WTC11 (cell line): ENCODE data around the gene CHD3. TPM values are rescaled to one million over a fixed set of nuclear protein-coding genes. Genes with fewer than 3 reads are reported as not detected.
A peak's percentile ranks its signal among the peaks of the same experiment; 100 is the strongest.

Experiments used
- AR ChIP-seq: fragments of 250-450 bp; sonication (Bioruptor Pico); IDR thresholded peaks from 2 replicates; pipeline ENCODE4 v1.9.0; 2021; ENCODE audit warnings: mild to moderate bottlenecking
- CDX4 ChIP-seq: fragments of 250-450 bp; sonication (Bioruptor Pico); IDR thresholded peaks from 2 replicates; pipeline ENCODE4 v1.9.0; 2021; ENCODE audit warnings: moderate library complexity, mild to moderate bottlenecking, inconsistent platforms, borderline replicate concordance
- E2F4 ChIP-seq: sonication (generic); formaldehyde crosslinking; IDR thresholded peaks from 2 replicates; pipeline ENCODE4 v1.8.1; 2022; ENCODE audit warnings: low read depth, mild to moderate bottlenecking, moderate library complexity, missing genetic modification reagents, borderline replicate concordance
- ELF4 ChIP-seq: sonication (generic); formaldehyde crosslinking; IDR thresholded peaks from 2 replicates; pipeline ENCODE4 v1.8.1; 2022; ENCODE audit warnings: low read depth, mild to moderate bottlenecking, moderate library complexity, missing genetic modification reagents
- EMX1 ChIP-seq: fragments of 250-450 bp; sonication (Bioruptor Pico); IDR thresholded peaks from 2 replicates; pipeline ENCODE4 v1.8.0; 2021; ENCODE audit warnings: mild to moderate bottlenecking
- ERG ChIP-seq: fragments of 250-450 bp; sonication (Bioruptor Pico); IDR thresholded peaks from 2 replicates; pipeline ENCODE4 v1.8.0; 2021; ENCODE audit warnings: mild to moderate bottlenecking
- FOXP1 ChIP-seq: sonication (generic); formaldehyde crosslinking; IDR thresholded peaks from 2 replicates; pipeline ENCODE4 v1.8.0; 2022; ENCODE audit warnings: missing genetic modification reagents, mild to moderate bottlenecking, moderate library complexity, borderline replicate concordance
- IRF2 ChIP-seq: sonication (generic); formaldehyde crosslinking; IDR thresholded peaks from 2 replicates; pipeline ENCODE4 v1.8.0; 2022; ENCODE audit warnings: low read depth, missing genetic modification reagents, borderline replicate concordance
- MLX ChIP-seq: sonication (generic); formaldehyde crosslinking; IDR thresholded peaks from 2 replicates; pipeline ENCODE4 v1.8.1; 2023; ENCODE audit warnings: mild to moderate bottlenecking, missing genetic modification reagents, moderate library complexity
- NFYB ChIP-seq: sonication (generic); formaldehyde crosslinking; conservative IDR thresholded peaks from 2 replicates; pipeline ENCODE4 v1.8.0; 2022; ENCODE audit warnings: low read depth, missing genetic modification reagents
- PREB ChIP-seq: sonication (generic); formaldehyde crosslinking; IDR thresholded peaks from 2 replicates; pipeline ENCODE4 v1.8.1; 2022; ENCODE audit warnings: mild to moderate bottlenecking, missing genetic modification reagents, moderate library complexity, borderline replicate concordance
- RELA ChIP-seq: sonication (generic); formaldehyde crosslinking; IDR thresholded peaks from 2 replicates; pipeline ENCODE4 v1.8.1; 2022; ENCODE audit warnings: missing genetic modification reagents, mild to moderate bottlenecking, borderline replicate concordance
- SMAD3 ChIP-seq: sonication (generic); formaldehyde crosslinking; IDR thresholded peaks from 2 replicates; pipeline ENCODE4 v1.8.0; 2022; ENCODE audit warnings: missing genetic modification reagents, mild to moderate bottlenecking, borderline replicate concordance
- SMAD4 ChIP-seq: sonication (generic); formaldehyde crosslinking; IDR thresholded peaks from 2 replicates; pipeline ENCODE4 v1.8.0; 2022; ENCODE audit warnings: mild to moderate bottlenecking, missing genetic modification reagents
- TEAD4 ChIP-seq: sonication (generic); formaldehyde crosslinking; IDR thresholded peaks from 2 replicates; pipeline ENCODE4 v1.8.0; 2022; ENCODE audit warnings: mild to moderate bottlenecking, missing genetic modification reagents
- ZNF121 ChIP-seq: sonication (generic); formaldehyde crosslinking; IDR thresholded peaks from 2 replicates; pipeline ENCODE4 v1.8.0; 2023; ENCODE audit warnings: missing genetic modification reagents
- ZNF138 ChIP-seq: sonication (generic); formaldehyde crosslinking; conservative IDR thresholded peaks from 2 replicates; pipeline ENCODE4 v1.8.1; 2022; ENCODE audit warnings: mild to moderate bottlenecking, moderate library complexity, missing genetic modification reagents
- ZNF281 ChIP-seq: sonication (generic); formaldehyde crosslinking; IDR thresholded peaks from 2 replicates; pipeline ENCODE4 v1.8.0; 2023; ENCODE audit warnings: mild to moderate bottlenecking, missing genetic modification reagents
- total RNA-seq: library from RNA; stranded (reverse); gene quantifications from 3 replicates; pipeline ENCODE4 v1.2.3, GENCODE V29; 2021
- TF ChIP-seq, protein P1 (sequence below): sonication (generic); formaldehyde crosslinking; IDR thresholded peaks from 2 replicates; pipeline ENCODE4 v1.8.0; 2022; ENCODE audit warnings: mild to moderate bottlenecking, missing genetic modification reagents
- TF ChIP-seq, protein P2 (sequence below): sonication (generic); formaldehyde crosslinking; IDR thresholded peaks from 2 replicates; pipeline ENCODE4 v1.8.1; 2023; ENCODE audit warnings: mild to moderate bottlenecking, missing genetic modification reagents, moderate library complexity
- TF ChIP-seq, protein P3 (sequence below): sonication (generic); formaldehyde crosslinking; IDR thresholded peaks from 2 replicates; pipeline ENCODE4 v1.8.0; 2023; ENCODE audit warnings: missing genetic modification reagents
- TF ChIP-seq, protein P4 (sequence below): fragments of 250-450 bp; sonication (Bioruptor Pico); IDR thresholded peaks from 2 replicates; pipeline ENCODE4 v2.1.2; 2022; ENCODE audit warnings: mild to moderate bottlenecking, moderate library complexity

The CHD3 gene
- total RNA-seq, 1 experiment from 2014 or later: 39.5 TPM

DNA sequence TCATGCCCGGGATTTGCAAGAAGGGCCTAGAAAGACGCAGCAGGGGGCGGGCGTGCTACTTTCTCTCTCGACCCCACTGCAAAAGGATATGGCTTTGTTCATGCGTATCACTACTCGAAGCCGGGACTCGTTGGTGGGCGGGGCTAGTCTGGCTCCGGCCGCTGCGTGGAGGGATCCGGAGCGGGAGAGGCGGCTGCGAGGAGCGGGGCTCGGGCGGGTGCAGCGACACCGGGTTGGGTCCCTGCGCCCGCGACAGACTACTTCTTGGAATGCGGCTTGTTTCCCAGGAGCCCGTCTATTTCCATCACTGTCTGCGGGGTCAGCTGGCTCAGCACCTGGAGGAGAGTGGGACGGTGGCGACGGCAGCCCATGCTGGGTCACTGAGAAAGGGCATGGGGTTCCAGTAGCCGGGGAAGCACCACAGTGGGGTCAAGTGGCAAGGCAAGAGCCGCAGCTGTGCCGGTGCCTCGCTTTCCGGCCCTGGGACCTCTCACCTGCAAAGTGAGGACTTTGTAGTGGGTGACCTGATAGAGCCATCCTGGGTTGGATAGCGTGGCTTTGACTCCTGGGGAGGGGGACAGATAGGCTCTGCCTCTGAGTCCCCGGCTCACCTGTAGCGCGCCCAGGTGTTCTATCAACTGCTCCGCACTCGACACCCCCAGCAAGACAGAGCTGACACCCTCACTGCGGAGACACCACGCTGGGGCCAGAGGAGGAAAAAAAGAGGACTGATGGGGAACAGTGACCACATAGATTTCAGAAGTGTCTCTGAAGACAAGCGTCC is 34.4 kb downstream of the CHD3 start (continued):
- TF ChIP-seq FOXP1 (CRISPR knock-in tag) (no peak), SMAD4 (no peak), AR (CRISPR knock-in tag) (no peak), MLX (no peak), RELA (CRISPR knock-in tag) (no peak), ZNF121 (no peak), PREB (no peak), TEAD4 (CRISPR knock-in tag) (no peak), E2F4 (CRISPR knock-in tag) (no peak), ERG (CRISPR knock-in tag) (no peak), ELF4 (no peak), SMAD3 (CRISPR knock-in tag) (peak; percentile 65; the same call in 1 of the 2 replicates), ZNF281 (CRISPR knock-in tag) (0 out of 2 replicates have a peak, but pooled peaks have one; percentile 58), NFYB (CRISPR knock-in tag) (no peak; the same call in 1 of the 2 replicates), ZNF138 (CRISPR knock-in tag) (0 out of 2 replicates have a peak, but pooled peaks have one; percentile 53), EMX1 (CRISPR knock-in tag) (no peak), IRF2 (CRISPR knock-in tag) (no peak), CDX4 (no peak)
- TF ChIP-seq, protein P1, sequence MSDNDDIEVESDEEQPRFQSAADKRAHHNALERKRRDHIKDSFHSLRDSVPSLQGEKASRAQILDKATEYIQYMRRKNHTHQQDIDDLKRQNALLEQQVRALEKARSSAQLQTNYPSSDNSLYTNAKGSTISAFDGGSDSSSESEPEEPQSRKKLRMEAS (CRISPR knock-in tag): 0 out of 2 replicates have a peak, but pooled peaks have one; percentile 49
- TF ChIP-seq, protein P2, sequence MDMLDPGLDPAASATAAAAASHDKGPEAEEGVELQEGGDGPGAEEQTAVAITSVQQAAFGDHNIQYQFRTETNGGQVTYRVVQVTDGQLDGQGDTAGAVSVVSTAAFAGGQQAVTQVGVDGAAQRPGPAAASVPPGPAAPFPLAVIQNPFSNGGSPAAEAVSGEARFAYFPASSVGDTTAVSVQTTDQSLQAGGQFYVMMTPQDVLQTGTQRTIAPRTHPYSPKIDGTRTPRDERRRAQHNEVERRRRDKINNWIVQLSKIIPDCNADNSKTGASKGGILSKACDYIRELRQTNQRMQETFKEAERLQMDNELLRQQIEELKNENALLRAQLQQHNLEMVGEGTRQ (CRISPR knock-in tag): no peak
- TF ChIP-seq, protein P3, sequence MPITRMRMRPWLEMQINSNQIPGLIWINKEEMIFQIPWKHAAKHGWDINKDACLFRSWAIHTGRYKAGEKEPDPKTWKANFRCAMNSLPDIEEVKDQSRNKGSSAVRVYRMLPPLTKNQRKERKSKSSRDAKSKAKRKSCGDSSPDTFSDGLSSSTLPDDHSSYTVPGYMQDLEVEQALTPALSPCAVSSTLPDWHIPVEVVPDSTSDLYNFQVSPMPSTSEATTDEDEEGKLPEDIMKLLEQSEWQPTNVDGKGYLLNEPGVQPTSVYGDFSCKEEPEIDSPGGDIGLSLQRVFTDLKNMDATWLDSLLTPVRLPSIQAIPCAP (CRISPR knock-in tag): no peak; the same call in none of the 2 replicates
- TF ChIP-seq, protein P4, sequence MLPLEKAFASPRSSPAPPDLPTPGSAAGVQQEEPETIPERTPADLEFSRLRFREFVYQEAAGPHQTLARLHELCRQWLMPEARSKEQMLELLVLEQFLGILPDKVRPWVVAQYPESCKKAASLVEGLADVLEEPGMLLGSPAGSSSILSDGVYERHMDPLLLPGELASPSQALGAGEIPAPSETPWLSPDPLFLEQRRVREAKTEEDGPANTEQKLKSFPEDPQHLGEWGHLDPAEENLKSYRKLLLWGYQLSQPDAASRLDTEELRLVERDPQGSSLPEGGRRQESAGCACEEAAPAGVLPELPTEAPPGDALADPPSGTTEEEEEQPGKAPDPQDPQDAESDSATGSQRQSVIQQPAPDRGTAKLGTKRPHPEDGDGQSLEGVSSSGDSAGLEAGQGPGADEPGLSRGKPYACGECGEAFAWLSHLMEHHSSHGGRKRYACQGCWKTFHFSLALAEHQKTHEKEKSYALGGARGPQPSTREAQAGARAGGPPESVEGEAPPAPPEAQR (CRISPR knock-in tag): no peak
